HepG2 (cell line): ENCODE data around the gene SH3BP2. TPM values are rescaled to one million over a fixed set of nuclear protein-coding genes. Genes with fewer than 3 reads are reported as not detected.

Experiments used
- ATAC-seq: fragments of 200-7000 bp; cut with Tn5 transposase; 3 replicates; pipeline ENCODE4 v1.9.1; 2020; ENCODE audit warnings: mild to moderate bottlenecking, moderate library complexity
- BruUV-seq: library from RNA; stranded (reverse); fragments of 400-500 nt; replicated peaks from 2 replicates; lab custom pipeline; 2021; lab: Mats Ljungman, UMichigan
- CTCF ChIA-PET: fragments of 300-600 bp; formaldehyde crosslinking; extraction: SDS; loops from one replicate; lab custom pipeline; 2021; ENCODE audit warnings: low total read pairs, inconsistent platforms, low intra/inter-chr PET ratio; lab: Yijun Ruan, JAX
- POLR2A ChIA-PET: fragments of 350-600 bp; sonication (Branson Sonifier 250); formaldehyde crosslinking; loops from one replicate; lab custom pipeline; 2020; ENCODE audit warnings: antibody characterized with exemption, inconsistent platforms; lab: Yijun Ruan, JAX
- DNase-seq: peaks from one replicate; pipeline ENCODE4 v3.0.0-alpha.2; 2015; ENCODE audit warnings: low spot score
- FAIRE-seq: peaks from 3 replicates; lab custom pipeline; 2011; peaks lifted over from hg19 to GRCh38; lab: Jason Lieb, UNC
- H2AFZ ChIP-seq: one replicate; pipeline ENCODE4 v1.6.1; 2011; ENCODE audit warnings: low read length, inconsistent platforms
- H3K27ac ChIP-seq: fragments of 300-600 bp; 3 replicates; pipeline ENCODE4 v1.8.0; 2011; ENCODE audit warnings: mixed run types, mild to moderate bottlenecking, mixed read lengths, low read length, inconsistent platforms; ENCODE audit not compliant: insufficient read depth; ENCODE audit errors: extremely low read length
- H3K27me3 ChIP-seq, 2 experiments: fragments of 200-600 bp in 1 of 2; 2 replicates in 1 of 2; 3 replicates in 1 of 2; pipeline versions ENCODE4 v1.6.0 to v1.8.0; 2011; ENCODE audit warnings: low read length in 2 of 2, mild to moderate bottlenecking in 2 of 2, moderate library complexity in 2 of 2, inconsistent platforms in 1 of 2; ENCODE audit not compliant: insufficient read depth in 2 of 2, control insufficient read depth in 1 of 2
- H3K36me3 ChIP-seq, 2 experiments: fragments of 200-600 bp in 1 of 2; replicated peaks in 1 of 2; 2 replicates in 1 of 2; 3 replicates in 1 of 2; pipeline versions ENCODE4 v1.5.1 to v1.8.0; 2011; ENCODE audit warnings: low read length in 2 of 2, inconsistent platforms in 1 of 2; ENCODE audit not compliant: insufficient read depth in 2 of 2, control insufficient read depth in 1 of 2
- H3K4me1 ChIP-seq: 2 replicates; pipeline ENCODE4 v1.5.1; 2012; ENCODE audit warnings: low read length, inconsistent platforms; ENCODE audit not compliant: insufficient read depth
- H3K4me2 ChIP-seq: 2 replicates; pipeline ENCODE4 v1.6.0; 2011; ENCODE audit warnings: low read depth, low read length, inconsistent platforms
- H3K4me3 ChIP-seq, 3 experiments: fragments of 200-600 bp in 1 of 3; sonication (generic), shearing (Covaris generic) in 1 of 3; replicated peaks in 1 of 3; 2 replicates each; pipeline ENCODE4 v1.5.1; 2011 to 2016; ENCODE audit warnings: low read length in 3 of 3, inconsistent platforms in 2 of 3, low read depth in 2 of 3, mild to moderate bottlenecking in 2 of 3, control low read depth in 1 of 3, mixed read lengths in 1 of 3; ENCODE audit not compliant: insufficient read depth in 1 of 3
- H3K79me2 ChIP-seq: one replicate; pipeline ENCODE4 v1.6.1; 2011; ENCODE audit warnings: low read length, inconsistent platforms; ENCODE audit not compliant: insufficient read depth
- H3K9ac ChIP-seq: 2 replicates; pipeline ENCODE4 v1.6.0; 2011; ENCODE audit warnings: mild to moderate bottlenecking, low read depth, low read length, inconsistent platforms; ENCODE audit not compliant: insufficient read depth
- H3K9me3 ChIP-seq: 2 replicates; pipeline ENCODE4 v1.5.1; 2012; ENCODE audit warnings: mild to moderate bottlenecking, low read length
- H4K20me1 ChIP-seq: 2 replicates; pipeline ENCODE4 v1.6.0; 2011; ENCODE audit warnings: inconsistent platforms, mild to moderate bottlenecking, low read length, moderate library complexity; ENCODE audit not compliant: insufficient read depth
- ARID2 ChIP-seq: sonication (generic); formaldehyde crosslinking; IDR thresholded peaks from 2 replicates; pipeline ENCODE4 v1.8.1; 2022; ENCODE audit warnings: mild to moderate bottlenecking, missing genetic modification reagents, borderline replicate concordance
- BRD4 ChIP-seq: sonication (generic); formaldehyde crosslinking; IDR thresholded peaks from 2 replicates; pipeline ENCODE4 v1.4.0; 2020; ENCODE audit warnings: missing genetic modification reagents
- CENPX ChIP-seq: sonication (generic); formaldehyde crosslinking; IDR thresholded peaks from 2 replicates; pipeline ENCODE4 v1.9.0; 2021; ENCODE audit warnings: mild to moderate bottlenecking, missing genetic modification reagents, moderate library complexity
- FOXO1 ChIP-seq: sonication (generic); formaldehyde crosslinking; IDR thresholded peaks from 2 replicates; pipeline ENCODE4 v1.4.0; 2020; ENCODE audit warnings: missing genetic modification reagents
- GTF2F1 ChIP-seq: fragments of 150-350 bp; IDR thresholded peaks from 2 replicates; pipeline ENCODE4 v1.6.1; 2014; ENCODE audit warnings: low read length
- MBD4 ChIP-seq: IDR thresholded peaks from 2 replicates; pipeline ENCODE4 v1.6.1; 2012; ENCODE audit warnings: low read length, inconsistent platforms, borderline replicate concordance
- MIXL1 ChIP-seq: IDR thresholded peaks from 2 replicates; pipeline ENCODE4 v1.6.1; 2016
- NFYB ChIP-seq: sonication (generic); formaldehyde crosslinking; IDR thresholded peaks from 2 replicates; pipeline ENCODE4 v1.4.0; 2020; ENCODE audit warnings: missing genetic modification reagents
- ZNF607 ChIP-seq: sonication (generic); formaldehyde crosslinking; IDR thresholded peaks from 2 replicates; pipeline ENCODE4 v1.5.1; 2020; ENCODE audit warnings: missing genetic modification reagents, mild to moderate bottlenecking, borderline replicate concordance
- WGBS: methylation state at CpG from one replicate; pipeline ENCODE4 v1.1.6; 2017; ENCODE audit warnings: low lambda C conversion rate; 5-methylcytosine and 5-hydroxymethylcytosine counted together
- in situ Hi-C: cut with HindIII; loops from 2 replicates; pipeline ENCODE4 v1.10.0; 2017; ENCODE audit warnings: low pct_unique_long_range_greater_than_20kb; ENCODE audit not compliant: extremely low pct_ligation_motif_present
- intact Hi-C: fragments of 100-400 bp; cut with micrococcal nuclease; formaldehyde crosslinking; loops from one replicate; pipeline ENCODE4 v1.10.0; 2022; ENCODE audit not compliant: unreplicated experiment
- polyA plus RNA-seq, 8 experiments: library from polyadenylated mRNA; depleted of rRNA in 3 of 8; stranded (reverse) in 7 of 8; unstranded in 1 of 8; fragments of >200 nt; fragmentation: Illumina TruSeq in 4 of 8; extraction: Trizol in 4 of 8; gene quantifications; 2 replicates each; pipeline versions ENCODE4 v1.2.1 to v1.2.3, GENCODE V29; 2011 to 2016; ENCODE audit warnings: low read depth in 4 of 8, missing spikeins in 1 of 8, mixed read lengths in 1 of 8; ENCODE audit not compliant: insufficient read depth in 1 of 8
- total RNA-seq, 5 experiments: library from RNA; depleted of rRNA; stranded (reverse); fragments of >200 nt; fragmentation: Illumina TruSeq; extraction: Trizol; gene quantifications; 2 replicates each; pipeline ENCODE4 v1.2.3, GENCODE V29; 2016; ENCODE audit warnings: low read depth in 1 of 5
- TF ChIP-seq, protein P1 (sequence below): sonication (generic); formaldehyde crosslinking; IDR thresholded peaks from 2 replicates; pipeline ENCODE4 v1.8.0; 2022; ENCODE audit warnings: mild to moderate bottlenecking, missing genetic modification reagents, borderline replicate concordance
- TF ChIP-seq, protein P2 (sequence below): sonication (generic); formaldehyde crosslinking; IDR thresholded peaks from 2 replicates; pipeline ENCODE4 v1.4.0; 2020; ENCODE audit warnings: missing genetic modification reagents
- TF ChIP-seq, protein P3 (sequence below): sonication (generic); formaldehyde crosslinking; IDR thresholded peaks from 2 replicates; pipeline ENCODE4 v1.8.1; 2023; ENCODE audit warnings: missing genetic modification reagents, inconsistent platforms, borderline replicate concordance
- TF ChIP-seq, protein P4 (sequence below): fragments of 450-650 bp; IDR thresholded peaks from 2 replicates; pipeline ENCODE4 v1.6.1; 2016

SH3BP2 gene
- total and polyA plus RNA-seq, 2 of the 13 experiments (the other 11 are each of a cell fraction or from before 2014, with no cell fraction given), result 16.9 to 34.5 TPM

DNA sequence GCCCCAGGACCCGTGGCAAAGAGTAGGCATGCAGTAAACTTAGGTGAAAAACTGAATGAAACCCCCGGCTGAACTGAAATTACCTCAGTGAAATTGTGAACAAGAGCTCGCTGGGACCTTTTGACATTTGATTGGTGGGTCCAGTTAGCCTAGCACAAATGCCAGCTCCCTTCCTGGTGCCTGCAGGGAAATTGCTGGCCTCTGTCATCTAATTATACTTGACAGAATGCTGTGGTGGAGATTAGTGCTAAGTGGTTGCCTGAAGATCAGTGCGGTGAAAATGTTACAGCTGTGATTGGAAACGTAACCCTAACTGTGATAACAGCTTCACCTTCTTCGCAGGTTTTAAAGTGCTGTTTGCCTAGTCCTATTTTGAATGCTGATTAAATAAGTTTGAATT is 93.7 kb downstream of the SH3BP2 start:
- WGBS, result 80% methylated on average over 6 of the region's 6 CpGs
- no TSS peak for BruUV-seq
- H3K9ac ChIP-seq, result no peak overlapping the region
- ChIA-PET CTCF (no interaction called here), POLR2A (no interaction called here)
- in situ Hi-C loops, result no loop called here
- no peak overlapping the region for H3K27ac ChIP-seq
- DNase-seq (no peak), FAIRE-seq (no peak), ATAC-seq (no peak)
- intact Hi-C loops, result no loop called here
- H3K4me2 ChIP-seq, result no peak overlapping the region
- no peak overlapping the region for H3K4me3 ChIP-seq
- no peaks in the 10 kb centered on the region for H4K20me1 ChIP-seq
- peaks cover 2% of the 10 kb centered on the region for H3K79me2 ChIP-seq
- TF ChIP-seq, protein P1, sequence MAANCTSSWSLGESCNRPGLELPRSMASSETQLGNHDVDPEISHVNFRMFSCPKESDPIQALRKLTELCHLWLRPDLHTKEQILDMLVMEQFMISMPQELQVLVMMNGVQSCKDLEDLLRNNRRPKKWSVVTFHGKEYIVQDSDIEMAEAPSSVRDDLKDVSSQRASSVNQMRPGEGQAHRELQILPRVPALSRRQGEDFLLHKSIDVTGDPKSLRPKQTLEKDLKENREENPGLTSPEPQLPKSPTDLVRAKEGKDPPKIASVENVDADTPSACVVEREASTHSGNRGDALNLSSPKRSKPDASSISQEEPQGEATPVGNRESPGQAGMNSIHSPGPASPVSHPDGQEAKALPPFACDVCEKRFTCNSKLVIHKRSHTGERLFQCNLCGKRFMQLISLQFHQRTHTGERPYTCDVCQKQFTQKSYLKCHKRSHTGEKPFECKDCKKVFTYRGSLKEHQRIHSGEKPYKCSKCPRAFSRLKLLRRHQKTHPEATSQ (CRISPR knock-in tag), result no peak
- no peaks in the 10 kb centered on the region for H3K27me3 ChIP-seq
- H3K4me1 ChIP-seq, result no peaks in the 10 kb centered on the region
- H2AFZ ChIP-seq, result no peak overlapping the region
- H3K36me3 ChIP-seq, result peaks cover 26 to 48% of the 10 kb centered on the region in 2 experiments
- no peaks in the 10 kb centered on the region for H3K9me3 ChIP-seq

DNA sequence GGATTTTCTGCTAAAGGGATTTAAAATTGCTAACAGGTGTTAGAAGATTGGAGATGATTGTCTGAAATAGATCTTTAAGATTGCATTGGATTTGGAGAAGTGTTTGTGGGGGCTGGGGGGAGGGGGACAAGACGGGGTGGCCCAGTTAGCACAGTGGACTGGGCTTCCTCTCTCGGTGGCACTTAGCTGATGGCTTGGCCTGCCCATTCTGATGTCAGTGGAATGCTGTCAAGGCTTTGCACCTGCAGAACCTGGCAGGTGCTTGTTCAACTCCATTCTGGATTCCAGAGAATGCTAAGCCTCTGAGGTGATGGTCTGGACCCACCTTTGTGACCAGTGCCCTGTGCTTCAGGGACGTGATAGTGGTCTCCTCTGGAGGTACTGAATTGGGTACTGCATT is 94.5 kb downstream of the SH3BP2 start:
- no TSS peak for BruUV-seq
- in situ Hi-C loops, result no loop called here
- TF ChIP-seq GTF2F1, result no peak
- TF ChIP-seq, protein P2, sequence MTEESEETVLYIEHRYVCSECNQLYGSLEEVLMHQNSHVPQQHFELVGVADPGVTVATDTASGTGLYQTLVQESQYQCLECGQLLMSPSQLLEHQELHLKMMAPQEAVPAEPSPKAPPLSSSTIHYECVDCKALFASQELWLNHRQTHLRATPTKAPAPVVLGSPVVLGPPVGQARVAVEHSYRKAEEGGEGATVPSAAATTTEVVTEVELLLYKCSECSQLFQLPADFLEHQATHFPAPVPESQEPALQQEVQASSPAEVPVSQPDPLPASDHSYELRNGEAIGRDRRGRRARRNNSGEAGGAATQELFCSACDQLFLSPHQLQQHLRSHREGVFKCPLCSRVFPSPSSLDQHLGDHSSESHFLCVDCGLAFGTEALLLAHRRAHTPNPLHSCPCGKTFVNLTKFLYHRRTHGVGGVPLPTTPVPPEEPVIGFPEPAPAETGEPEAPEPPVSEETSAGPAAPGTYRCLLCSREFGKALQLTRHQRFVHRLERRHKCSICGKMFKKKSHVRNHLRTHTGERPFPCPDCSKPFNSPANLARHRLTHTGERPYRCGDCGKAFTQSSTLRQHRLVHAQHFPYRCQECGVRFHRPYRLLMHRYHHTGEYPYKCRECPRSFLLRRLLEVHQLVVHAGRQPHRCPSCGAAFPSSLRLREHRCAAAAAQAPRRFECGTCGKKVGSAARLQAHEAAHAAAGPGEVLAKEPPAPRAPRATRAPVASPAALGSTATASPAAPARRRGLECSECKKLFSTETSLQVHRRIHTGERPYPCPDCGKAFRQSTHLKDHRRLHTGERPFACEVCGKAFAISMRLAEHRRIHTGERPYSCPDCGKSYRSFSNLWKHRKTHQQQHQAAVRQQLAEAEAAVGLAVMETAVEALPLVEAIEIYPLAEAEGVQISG (CRISPR knock-in tag), result no peak
- TF ChIP-seq, protein P3, sequence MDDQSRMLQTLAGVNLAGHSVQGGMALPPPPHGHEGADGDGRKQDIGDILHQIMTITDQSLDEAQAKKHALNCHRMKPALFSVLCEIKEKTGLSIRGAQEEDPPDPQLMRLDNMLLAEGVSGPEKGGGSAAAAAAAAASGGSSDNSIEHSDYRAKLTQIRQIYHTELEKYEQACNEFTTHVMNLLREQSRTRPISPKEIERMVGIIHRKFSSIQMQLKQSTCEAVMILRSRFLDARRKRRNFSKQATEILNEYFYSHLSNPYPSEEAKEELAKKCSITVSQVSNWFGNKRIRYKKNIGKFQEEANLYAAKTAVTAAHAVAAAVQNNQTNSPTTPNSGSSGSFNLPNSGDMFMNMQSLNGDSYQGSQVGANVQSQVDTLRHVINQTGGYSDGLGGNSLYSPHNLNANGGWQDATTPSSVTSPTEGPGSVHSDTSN, result no peak
- no peak for TF ChIP-seq MBD4
- TF ChIP-seq NFYB (CRISPR knock-in tag), result no peak
- TF ChIP-seq ZNF607 (CRISPR knock-in tag), result no peak
- TF ChIP-seq, protein P4, sequence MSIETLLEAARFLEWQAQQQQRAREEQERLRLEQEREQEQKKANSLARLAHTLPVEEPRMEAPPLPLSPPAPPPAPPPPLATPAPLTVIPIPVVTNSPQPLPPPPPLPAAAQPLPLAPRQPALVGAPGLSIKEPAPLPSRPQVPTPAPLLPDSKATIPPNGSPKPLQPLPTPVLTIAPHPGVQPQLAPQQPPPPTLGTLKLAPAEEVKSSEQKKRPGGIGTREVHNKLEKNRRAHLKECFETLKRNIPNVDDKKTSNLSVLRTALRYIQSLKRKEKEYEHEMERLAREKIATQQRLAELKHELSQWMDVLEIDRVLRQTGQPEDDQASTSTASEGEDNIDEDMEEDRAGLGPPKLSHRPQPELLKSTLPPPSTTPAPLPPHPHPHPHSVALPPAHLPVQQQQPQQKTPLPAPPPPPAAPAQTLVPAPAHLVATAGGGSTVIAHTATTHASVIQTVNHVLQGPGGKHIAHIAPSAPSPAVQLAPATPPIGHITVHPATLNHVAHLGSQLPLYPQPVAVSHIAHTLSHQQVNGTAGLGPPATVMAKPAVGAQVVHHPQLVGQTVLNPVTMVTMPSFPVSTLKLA, result no peak
- no peak for TF ChIP-seq CENPX
- TF ChIP-seq MIXL1 (CRISPR knock-in tag), result no peak
- TF ChIP-seq BRD4 (CRISPR knock-in tag), result no peak
- TF ChIP-seq FOXO1 (CRISPR knock-in tag), result no peak
- no peak for TF ChIP-seq ARID2

More for the DNA sequence above, 94.5 kb downstream of the SH3BP2 start:
- H3K36me3 ChIP-seq, result peaks cover 24 to 45% of the 10 kb centered on the region in 2 experiments
- no peak overlapping the region for H3K27ac ChIP-seq
- H3K4me1 ChIP-seq, result no peaks in the 10 kb centered on the region
- H3K9ac ChIP-seq, result no peak overlapping the region
- FAIRE-seq (no peak), ATAC-seq (no peak), DNase-seq (no peak)
- no peak overlapping the region for H3K4me3 ChIP-seq
- no peaks in the 10 kb centered on the region for H4K20me1 ChIP-seq
- no peaks in the 10 kb centered on the region for H3K9me3 ChIP-seq
- peaks cover 2% of the 10 kb centered on the region for H3K79me2 ChIP-seq
- 100% methylated on average over 3 of the region's 3 CpGs for WGBS
- H3K27me3 ChIP-seq, result no peaks in the 10 kb centered on the region
- H3K4me2 ChIP-seq, result no peak overlapping the region
- POLR2A ChIA-PET, result no interaction called here
- intact Hi-C loops, result no loop called here
- CTCF ChIA-PET, result no interaction called here
- no peak overlapping the region for H2AFZ ChIP-seq
